HUES6 (cell line): ENCODE results near the gene NAA60.
A peak's percentile ranks its signal among the peaks of the same experiment; 100 is the strongest.
"Not testable (repeated sequence)": the region's sequence is repeated elsewhere in the genome, so short reads cannot be mapped to it uniquely, and the experiment has no call there.

ENCODE experiments used
- H3K27ac ChIP-seq: 2 replicates; pipeline ENCODE4 v1.7.0; 2013; ENCODE audit warnings: low read depth, mild to moderate bottlenecking, low read length, inconsistent platforms
- H3K27me3 ChIP-seq: 2 replicates; pipeline ENCODE4 v1.6.1; 2013; ENCODE audit warnings: low read length; ENCODE audit not compliant: control insufficient read depth, insufficient read depth
- H3K36me3 ChIP-seq: 2 replicates; pipeline ENCODE4 v1.6.1; 2013; ENCODE audit warnings: low read length; ENCODE audit not compliant: control insufficient read depth, insufficient read depth
- H3K4me1 ChIP-seq: 2 replicates; pipeline ENCODE4 v1.6.1; 2013; ENCODE audit warnings: low read length; ENCODE audit not compliant: control insufficient read depth, insufficient read depth
- H3K4me3 ChIP-seq: 2 replicates; pipeline ENCODE4 v1.5.1; 2013; ENCODE audit warnings: low read depth, low read length
- H3K9ac ChIP-seq: one replicate; pipeline ENCODE4 v1.6.1; 2013; ENCODE audit warnings: mild to moderate bottlenecking, low read length
- H3K9me3 ChIP-seq: 2 replicates; pipeline ENCODE4 v1.6.1; 2013; ENCODE audit warnings: low read depth, low read length; ENCODE audit not compliant: control insufficient read depth, insufficient read depth

Gene NAA60

GRCh38 chr16:3497771-3498170, 54.3 kb downstream of the NAA60 start:
- Histone ChIP-seq H3K4me3 (no peak overlapping the region), H3K36me3 (no peaks in the 10 kb centered on the region), H3K9me3 (no peaks in the 10 kb centered on the region), H3K4me1 (peaks cover 5% of the 10 kb centered on the region; the same call in 1 of the 2 replicates), H3K27ac (no peak overlapping the region), H3K9ac (no peak overlapping the region), H3K27me3 (no peaks in the 10 kb centered on the region)

- no peak overlapping the region for H3K27ac ChIP-seq
- 0 out of 2 replicates have a peak, but pooled peaks cover 3% of the 10 kb centered on the region for H3K36me3 ChIP-seq
- H3K9me3 ChIP-seq = no peaks in the 10 kb centered on the region
- H3K27me3 ChIP-seq = no peaks in the 10 kb centered on the region
- no peak overlapping the region for H3K4me3 ChIP-seq
- no peak overlapping the region for H3K9ac ChIP-seq
- H3K4me1 ChIP-seq = peaks cover 5% of the 10 kb centered on the region; the same call in 1 of the 2 replicates
These were observed 55.5 kb downstream of the NAA60 start for GRCh38 chr16:3498988-3499387.

- not testable (repeated sequence) for H3K27me3 ChIP-seq, H3K9me3 ChIP-seq, H3K36me3 ChIP-seq, H3K4me1 ChIP-seq
- Histone ChIP-seq H3K4me3 (peak overlapping the region; percentile 85), H3K9ac (peak overlapping the region; percentile 68), H3K27ac (0 out of 2 replicates have a peak overlapping the region, but pooled peaks have one; percentile 16)
These were observed 57.9 kb downstream of the NAA60 start for GRCh38 chr16:3501412-3501761.

GRCh38 chr16:3501783-3502400, 58.4 kb downstream of the NAA60 start:
- H3K27ac ChIP-seq = no peak overlapping the region
- peak overlapping the region; percentile 68 for H3K9ac ChIP-seq

GRCh38 chr16:3503523-3503922, 60.0 kb downstream of the NAA60 start:
- Histone ChIP-seq H3K4me1 (peaks cover 5% of the 10 kb centered on the region; the same call in 1 of the 2 replicates), H3K36me3 (peaks cover 18% of the 10 kb centered on the region), H3K4me3 (no peak overlapping the region), H3K27ac (no peak overlapping the region), H3K9me3 (no peaks in the 10 kb centered on the region), H3K27me3 (no peaks in the 10 kb centered on the region), H3K9ac (no peak overlapping the region)

More at GRCh38 chr16:3501783-3502400, 58.4 kb downstream of the NAA60 start:
- no peaks in the 10 kb centered on the region for H3K9me3 ChIP-seq
- H3K36me3 ChIP-seq = peaks cover 9% of the 10 kb centered on the region
- peak overlapping the region; percentile 85 for H3K4me3 ChIP-seq
- peaks cover 5% of the 10 kb centered on the region; the same call in 1 of the 2 replicates for H3K4me1 ChIP-seq
- H3K27me3 ChIP-seq = no peaks in the 10 kb centered on the region

GRCh38 chr16:3508736-3509135, 65.3 kb downstream of the NAA60 start:
- no peak overlapping the region for H3K4me3 ChIP-seq
- no peaks in the 10 kb centered on the region for H3K4me1 ChIP-seq
- H3K27me3 ChIP-seq = no peaks in the 10 kb centered on the region
- H3K36me3 ChIP-seq = peaks cover 57% of the 10 kb centered on the region
- no peaks in the 10 kb centered on the region for H3K9me3 ChIP-seq
- H3K9ac ChIP-seq = no peak overlapping the region
- no peak overlapping the region for H3K27ac ChIP-seq

GRCh38 chr16:3509470-3509928, 66.0 kb downstream of the NAA60 start:
- Histone ChIP-seq H3K27me3 (no peaks in the 10 kb centered on the region), H3K4me3 (no peak overlapping the region), H3K27ac (no peak overlapping the region), H3K4me1 (no peaks in the 10 kb centered on the region), H3K36me3 (peaks cover 64% of the 10 kb centered on the region), H3K9me3 (no peaks in the 10 kb centered on the region), H3K9ac (no peak overlapping the region)

- no peak overlapping the region for H3K9ac ChIP-seq
- H3K9me3 ChIP-seq = no peaks in the 10 kb centered on the region
- no peak overlapping the region for H3K27ac ChIP-seq
- H3K4me3 ChIP-seq = no peak overlapping the region
- H3K36me3 ChIP-seq = peaks cover 65% of the 10 kb centered on the region
- H3K4me1 ChIP-seq = no peaks in the 10 kb centered on the region
- no peaks in the 10 kb centered on the region for H3K27me3 ChIP-seq
These were observed 66.9 kb downstream of the NAA60 start for GRCh38 chr16:3510416-3510815.

- Histone ChIP-seq H3K4me1 (no peaks in the 10 kb centered on the region), H3K36me3 (peaks cover 74% of the 10 kb centered on the region), H3K9ac (no peak overlapping the region), H3K27me3 (no peaks in the 10 kb centered on the region), H3K4me3 (no peak overlapping the region), H3K9me3 (no peaks in the 10 kb centered on the region), H3K27ac (no peak overlapping the region)
These were observed 68.1 kb downstream of the NAA60 start for GRCh38 chr16:3511286-3512180.

GRCh38 chr16:3513892-3514583, 70.6 kb downstream of the NAA60 start:
- Histone ChIP-seq H3K9ac (no peak overlapping the region), H3K36me3 (peaks cover 71% of the 10 kb centered on the region), H3K4me1 (no peaks in the 10 kb centered on the region), H3K9me3 (no peaks in the 10 kb centered on the region), H3K27ac (no peak overlapping the region), H3K4me3 (no peak overlapping the region), H3K27me3 (no peaks in the 10 kb centered on the region)

GRCh38 chr16:3514621-3515020, 71.1 kb downstream of the NAA60 start:
- Histone ChIP-seq H3K9me3 (no peaks in the 10 kb centered on the region), H3K4me3 (no peak overlapping the region), H3K27ac (no peak overlapping the region), H3K27me3 (no peaks in the 10 kb centered on the region), H3K9ac (no peak overlapping the region), H3K36me3 (peaks cover 71% of the 10 kb centered on the region), H3K4me1 (no peaks in the 10 kb centered on the region)
